ENCODE data around the gene PCDHGA8. TPM values are rescaled to one million over a fixed set of nuclear protein-coding genes. Genes with fewer than 3 reads are reported as not detected.

Gene PCDHGA8
- total RNA-seq, 1 donor from 2014 or later: 2.8 TPM

DNA sequence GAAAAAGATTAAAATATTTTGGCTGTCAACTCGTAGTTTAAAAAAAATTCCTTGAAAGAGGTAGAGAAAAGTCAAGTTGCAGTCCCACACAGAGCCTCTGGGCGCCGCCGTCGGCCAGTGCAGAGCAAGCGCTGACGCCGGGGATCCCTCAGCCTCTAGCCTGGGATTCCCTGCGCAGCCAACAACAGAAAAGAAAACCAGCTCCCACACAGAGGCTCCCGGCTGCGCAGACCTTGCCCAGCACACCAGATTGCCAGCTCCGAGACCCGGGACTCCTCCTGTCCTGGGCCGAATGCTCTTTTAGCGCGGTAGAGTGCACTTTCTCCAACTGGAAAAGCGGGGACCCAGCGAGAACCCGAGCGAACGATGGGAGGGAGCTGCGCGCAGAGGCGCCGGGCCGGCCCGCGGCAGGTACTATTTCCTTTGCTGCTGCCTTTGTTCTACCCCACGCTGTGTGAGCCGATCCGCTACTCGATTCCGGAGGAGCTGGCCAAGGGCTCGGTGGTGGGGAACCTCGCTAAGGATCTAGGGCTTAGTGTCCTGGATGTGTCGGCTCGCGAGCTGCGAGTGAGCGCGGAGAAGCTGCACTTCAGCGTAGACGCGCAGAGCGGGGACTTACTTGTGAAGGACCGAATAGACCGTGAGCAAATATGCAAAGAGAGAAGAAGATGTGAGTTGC lies 25.2 kb downstream of the PCDHGA8 start, which contains the start of gene PCDHGB7:
Gene PCDHGB7 (plus strand): TSS at position 184 of the 679 bp plus-strand sequence. CDS start 183 bp downstream, at position 367.

DNA sequence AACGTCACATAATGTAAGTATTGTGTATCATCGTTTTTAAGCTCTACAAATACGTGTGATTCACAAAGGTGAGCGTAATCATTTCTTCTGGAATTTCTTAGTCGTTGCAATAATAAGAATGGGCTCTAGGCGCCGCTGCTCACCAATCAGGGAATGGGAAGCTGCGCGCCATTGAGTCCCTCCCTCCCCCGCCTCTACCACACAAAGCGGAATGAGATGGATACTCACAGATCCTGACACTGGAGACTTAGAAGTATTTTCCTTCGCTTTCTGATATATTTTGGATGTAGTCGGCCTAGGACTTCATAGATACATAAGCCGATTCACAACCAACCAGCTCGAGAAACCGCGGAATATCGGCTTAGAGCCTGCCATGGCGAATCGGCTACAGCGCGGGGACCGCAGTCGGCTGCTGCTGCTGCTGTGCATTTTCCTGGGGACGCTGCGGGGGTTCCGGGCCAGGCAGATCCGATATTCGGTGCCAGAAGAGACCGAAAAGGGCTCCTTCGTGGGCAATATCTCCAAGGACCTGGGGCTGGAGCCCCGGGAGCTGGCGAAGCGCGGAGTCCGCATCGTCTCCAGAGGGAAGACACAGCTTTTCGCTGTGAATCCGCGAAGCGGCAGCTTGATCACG lies 28.5 kb downstream of the PCDHGA8 start, which contains the start of gene PCDHGA11:
Gene PCDHGA11 (plus strand): TSS at position 197 of the 634 bp plus-strand sequence. CDS start 177 bp downstream, at position 374.

DNA sequence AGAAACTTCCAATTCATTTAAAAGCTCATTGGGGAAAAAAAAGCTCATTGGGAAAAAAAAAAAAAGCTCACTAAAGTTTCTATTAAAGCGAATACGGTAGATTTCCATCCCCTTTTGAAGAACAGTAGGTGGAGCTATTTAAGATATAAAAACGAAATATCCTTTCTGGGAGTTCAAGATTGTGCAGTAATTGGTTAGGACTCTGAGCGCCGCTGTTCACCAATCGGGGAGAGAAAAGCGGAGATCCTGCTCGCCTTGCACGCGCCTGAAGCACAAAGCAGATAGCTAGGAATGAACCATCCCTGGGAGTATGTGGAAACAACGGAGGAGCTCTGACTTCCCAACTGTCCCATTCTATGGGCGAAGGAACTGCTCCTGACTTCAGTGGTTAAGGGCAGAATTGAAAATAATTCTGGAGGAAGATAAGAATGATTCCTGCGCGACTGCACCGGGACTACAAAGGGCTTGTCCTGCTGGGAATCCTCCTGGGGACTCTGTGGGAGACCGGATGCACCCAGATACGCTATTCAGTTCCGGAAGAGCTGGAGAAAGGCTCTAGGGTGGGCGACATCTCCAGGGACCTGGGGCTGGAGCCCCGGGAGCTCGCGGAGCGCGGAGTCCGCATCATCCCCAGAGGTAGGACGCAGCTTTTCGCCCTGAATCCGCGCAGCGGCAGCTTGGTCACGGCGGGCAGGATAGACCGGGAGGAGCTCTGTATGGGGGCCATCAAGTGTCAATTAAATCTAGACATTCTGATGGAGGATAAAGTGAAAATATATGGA lies 38.1 kb downstream of the PCDHGA8 start, which contains the start of gene PCDHGA12:
Gene PCDHGA12 (plus strand): TSS at position 176 of the 782 bp plus-strand sequence. CDS start 253 bp downstream, at position 429.

Other genes with a start within 250 kb of the PCDHGA8 start
- gene PCDHB6, start 242.6 kb upstream of the PCDHGA8 start, total RNA-seq: 0.14 and 0.30 TPM in 2 replicates
- 0.18 and 0.89 TPM in 2 replicates for gene PCDHB7, start 220.0 kb upstream of the PCDHGA8 start, total RNA-seq
- 0.05 and 0.89 TPM in 2 replicates for gene PCDHB8, start 214.8 kb upstream of the PCDHGA8 start, total RNA-seq
- 0.09 and 0.30 TPM in 2 replicates for gene PCDHB16, start 210.2 kb upstream of the PCDHGA8 start, total RNA-seq
- gene PCDHB9, start 205.5 kb upstream of the PCDHGA8 start, total RNA-seq: 0.18 and 0.30 TPM in 2 replicates
- gene PCDHB10, start 200.3 kb upstream of the PCDHGA8 start, total RNA-seq: 0.42 and 0.59 TPM in 2 replicates
- 0.05 and 0.30 TPM in 2 replicates for gene PCDHB11, start 193.0 kb upstream of the PCDHGA8 start, total RNA-seq
- gene PCDHB12, start 183.9 kb upstream of the PCDHGA8 start, total RNA-seq: 0.05 and 0.30 TPM in 2 replicates
- 0.28 and 0.89 TPM in 2 replicates for gene PCDHB13, start 178.7 kb upstream of the PCDHGA8 start, total RNA-seq
- gene PCDHB14, start 169.3 kb upstream of the PCDHGA8 start, total RNA-seq: 0.42 and 1.5 TPM in 2 replicates
- gene PCDHB15, start 147.2 kb upstream of the PCDHGA8 start, total RNA-seq: 0.28 and 0.59 TPM in 2 replicates
- gene SLC25A2, start 88.6 kb upstream of the PCDHGA8 start, total RNA-seq: 0.28 and 0.30 TPM in 2 replicates
- gene TAF7, start 71.8 kb upstream of the PCDHGA8 start, total RNA-seq: 79.9 and 81.4 TPM in 2 replicates
- 0.69 and 0.89 TPM in 2 replicates for gene PCDHGA1, start 62.1 kb upstream of the PCDHGA8 start, total RNA-seq
- gene PCDHGA2, start 53.9 kb upstream of the PCDHGA8 start, total RNA-seq: 3.5 and 3.9 TPM in 2 replicates
- 1.6 and 2.1 TPM in 2 replicates for gene PCDHGA3, start 48.8 kb upstream of the PCDHGA8 start, total RNA-seq
- 3.3 TPM in 2 replicates for gene PCDHGB1, start 42.5 kb upstream of the PCDHGA8 start, total RNA-seq
- 5.8 and 6.5 TPM in 2 replicates for gene PCDHGA4, start 37.6 kb upstream of the PCDHGA8 start, total RNA-seq
- 2.1 and 2.4 TPM in 2 replicates for gene PCDHGB2, start 32.6 kb upstream of the PCDHGA8 start, total RNA-seq
- 0.89 and 0.92 TPM in 2 replicates for gene PCDHGA5, start 28.5 kb upstream of the PCDHGA8 start, total RNA-seq
- gene PCDHGB3, start 22.4 kb upstream of the PCDHGA8 start, total RNA-seq: 6.5 and 6.8 TPM in 2 replicates
- 3.2 and 4.2 TPM in 2 replicates for gene PCDHGA6, start 18.7 kb upstream of the PCDHGA8 start, total RNA-seq
- 4.2 and 6.8 TPM in 2 replicates for gene PCDHGA7, start 9.9 kb upstream of the PCDHGA8 start, total RNA-seq
- gene PCDHGB4, start 4.9 kb upstream of the PCDHGA8 start, total RNA-seq: 25.5 and 27.3 TPM in 2 replicates
- 30.9 and 34.3 TPM in 2 replicates for gene PCDHGB5, start 5.3 kb downstream of the PCDHGA8 start, total RNA-seq
- 3.6 and 4.5 TPM in 2 replicates for gene PCDHGA9, start 10.1 kb downstream of the PCDHGA8 start, total RNA-seq
- 2.4 and 2.8 TPM in 2 replicates for gene PCDHGB6, start 15.4 kb downstream of the PCDHGA8 start, total RNA-seq
- gene PCDHGA10, start 20.4 kb downstream of the PCDHGA8 start, total RNA-seq: 6.8 and 8.6 TPM in 2 replicates
- gene PCDHGB7, start 25.0 kb downstream of the PCDHGA8 start, total RNA-seq: 8.3 and 10.1 TPM in 2 replicates
- gene PCDHGA11, start 28.4 kb downstream of the PCDHGA8 start, total RNA-seq: 12.5 and 19.4 TPM in 2 replicates
- 16.3 and 33.7 TPM in 2 replicates for gene PCDHGA12, start 37.9 kb downstream of the PCDHGA8 start, total RNA-seq
- gene PCDHGC3, start 83.3 kb downstream of the PCDHGA8 start, total RNA-seq: 38.6 and 69.3 TPM in 2 replicates
- gene PCDHGC4, start 92.4 kb downstream of the PCDHGA8 start, total RNA-seq: 2.4 and 3.5 TPM in 2 replicates
- gene PCDHGC5, start 96.4 kb downstream of the PCDHGA8 start, total RNA-seq: 2.4 and 10.2 TPM in 2 replicates
- gene DIAPH1, start 226.4 kb downstream of the PCDHGA8 start, total RNA-seq: 14.0 and 53.9 TPM in 2 replicates
- gene HDAC3, start 244.2 kb downstream of the PCDHGA8 start, total RNA-seq: 44.2 and 49.2 TPM in 2 replicates
- gene RELL2, start 244.4 kb downstream of the PCDHGA8 start, total RNA-seq: 3.9 and 7.0 TPM in 2 replicates